Measurements from ENCODE around the gene CLMN. TPM values are rescaled to one million over a fixed set of nuclear protein-coding genes. Genes with fewer than 3 reads are reported as not detected.
"Not testable (repeated sequence)": the region's sequence is repeated elsewhere in the genome, so short reads cannot be mapped to it uniquely, and the experiment has no call there.

Gene CLMN
- polyA plus RNA-seq, 6 donors from 2014 or later: 4.9 to 23.8 (median 12.7) TPM

GRCh38 chr14:95294320-95294719 is 25.4 kb downstream of the CLMN start:
- DNase-seq (no peak), ATAC-seq (ENCODE audit: low read depth in 2 of 2) (no peak)
- Mint-ChIP-seq H3K4me1 (peaks cover 48 to 61% (median 57%) of the 10 kb centered on the region in 3 donors), H3K36me3 (peaks cover 21 to 22% of the 10 kb centered on the region in 2 donors), H3K27ac (peak overlapping the region in 1 of 6 donors; percentile 89), H3K4me3 (no peak overlapping the region), H3K9me3 (peaks cover 0 to 14% (median 4%) of the 10 kb centered on the region in 7 donors), H3K27me3 (no peaks in the 10 kb centered on the region)

DNA sequence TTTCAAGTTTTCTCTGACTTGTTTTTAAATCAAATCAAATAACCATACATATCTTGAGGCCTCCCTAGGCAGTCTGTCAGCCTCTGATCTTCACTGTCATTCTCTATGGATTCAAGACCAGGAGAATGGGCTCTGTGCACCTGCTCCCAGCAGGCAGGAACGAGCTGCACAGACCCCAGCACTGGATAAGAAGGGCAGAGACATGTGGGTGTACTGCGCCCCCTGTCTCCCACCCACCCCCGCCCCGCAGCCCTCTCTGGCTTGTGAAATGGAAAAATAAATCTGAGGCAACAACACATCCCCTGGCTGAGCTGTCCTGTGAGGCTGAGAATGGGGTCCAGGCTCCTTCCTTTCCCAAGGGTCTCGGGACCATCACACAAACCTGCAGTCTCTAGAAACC is 26.3 kb downstream of the CLMN start:
- ATAC-seq (ENCODE audit: low read depth in 2 of 2) (no peak), DNase-seq (no peak)
- H3K4me1 Mint-ChIP-seq: peaks cover 44 to 61% (median 54%) of the 10 kb centered on the region in 3 donors
- H3K9me3 Mint-ChIP-seq: peaks cover 0 to 18% (median 4%) of the 10 kb centered on the region in 7 donors
- H3K36me3 Mint-ChIP-seq: peaks cover 22 to 26% of the 10 kb centered on the region in 2 donors
- no peaks in the 10 kb centered on the region for H3K27me3 Mint-ChIP-seq
- H3K27ac Mint-ChIP-seq: peak overlapping the region in 2 of 6 donors; percentile 89
- no peak overlapping the region for H3K4me3 Mint-ChIP-seq

DNA sequence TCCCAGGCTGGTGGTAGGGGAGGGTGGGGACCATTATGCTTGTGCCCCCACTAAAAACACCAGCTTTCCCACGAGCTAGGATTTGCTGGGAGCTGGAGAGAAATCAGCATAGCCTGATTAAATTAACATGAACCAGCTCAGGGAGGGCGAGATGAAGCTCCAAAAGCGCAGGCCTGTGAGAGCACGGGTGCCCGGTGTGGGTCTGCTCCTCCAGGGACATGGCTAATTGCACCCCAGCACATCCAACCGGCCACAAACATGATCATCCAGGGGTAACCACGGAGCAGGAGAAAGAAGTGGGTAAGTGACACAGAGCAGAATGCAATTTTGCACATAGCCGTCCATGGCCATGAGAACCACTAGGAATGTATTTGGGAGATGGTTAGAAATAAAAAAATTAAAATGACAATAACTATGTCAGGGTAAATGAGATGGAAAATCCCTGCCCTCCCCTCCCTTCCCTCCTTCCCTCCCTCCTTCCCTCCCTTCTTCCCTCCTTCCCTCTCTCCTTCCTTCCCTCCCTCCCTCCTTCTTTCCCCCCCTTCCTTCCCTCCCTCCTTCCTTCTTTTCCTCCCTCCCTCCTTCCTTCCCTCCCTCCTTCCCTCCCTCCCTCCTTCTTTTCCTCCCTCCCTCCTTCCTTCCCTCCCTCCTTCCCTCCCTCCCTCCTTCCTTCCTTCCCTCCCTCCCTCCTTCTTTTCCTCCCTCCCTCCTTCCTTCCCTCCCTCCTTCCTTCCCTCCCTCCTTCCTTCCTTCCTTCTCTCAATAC is 26.9 kb downstream of the CLMN start:
- no peak for ATAC-seq (ENCODE audit: low read depth in 2 of 2)

DNA sequence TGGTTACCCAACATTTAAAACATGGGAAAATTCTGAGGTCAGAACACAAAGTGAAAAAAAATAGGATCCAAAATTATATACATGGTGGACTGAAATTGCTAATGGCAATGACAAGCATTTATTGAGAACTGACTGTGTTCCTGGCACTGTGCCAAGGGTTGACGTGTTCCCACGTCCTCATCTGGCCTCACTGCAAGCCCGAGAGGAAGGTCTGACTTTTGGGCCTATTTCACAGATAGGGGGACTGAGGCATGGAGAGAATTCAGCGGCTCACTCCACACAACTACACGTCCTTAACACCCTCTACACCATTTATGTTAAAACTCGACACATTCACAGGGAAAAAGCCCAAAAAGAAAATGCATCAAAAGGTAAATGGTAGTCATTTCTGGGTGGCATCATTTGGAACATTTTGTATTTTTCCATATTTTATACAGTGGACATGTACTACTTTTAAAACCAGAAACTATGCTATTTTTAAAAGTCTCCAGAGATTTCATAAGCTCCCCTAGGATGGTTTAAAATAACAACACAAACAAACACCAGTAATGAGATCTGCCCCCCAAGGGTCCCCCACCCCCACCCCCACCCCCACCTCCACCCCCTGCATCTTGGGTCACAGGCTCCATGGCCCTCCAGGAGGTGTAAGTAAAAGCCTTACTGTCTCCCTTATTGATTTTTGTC is 27.7 kb downstream of the CLMN start:
- peak overlapping the region in 4 of 6 donors; percentile 29 to 89 (median 59) for H3K27ac Mint-ChIP-seq
- peaks cover 22 to 24% of the 10 kb centered on the region in 2 donors for H3K36me3 Mint-ChIP-seq
- peaks cover 0 to 18% (median 4%) of the 10 kb centered on the region in 7 donors for H3K9me3 Mint-ChIP-seq
- peaks cover 31 to 47% (median 45%) of the 10 kb centered on the region in 3 donors for H3K4me1 Mint-ChIP-seq
- no peaks in the 10 kb centered on the region for H3K27me3 Mint-ChIP-seq
- DNase-seq (peak; percentile 14), ATAC-seq (ENCODE audit: low read depth in 2 of 2) (no peak)
- H3K4me3 Mint-ChIP-seq: peak overlapping the region in 2 of 8 donors; percentile 30 to 69

More for the DNA sequence above, 26.9 kb downstream of the CLMN start:
- DNase-seq: no peak
- H3K4me1 Mint-ChIP-seq: peaks cover 38 to 55% (median 48%) of the 10 kb centered on the region in 3 donors
- H3K27me3 Mint-ChIP-seq: no peaks in the 10 kb centered on the region
- peaks cover 0 to 18% (median 4%) of the 10 kb centered on the region in 7 donors for H3K9me3 Mint-ChIP-seq
- H3K4me3 Mint-ChIP-seq: peak overlapping the region in 2 of 8 donors; percentile 3 to 26
- peak overlapping the region in 4 of 6 donors; percentile 27 to 89 (median 82) for H3K27ac Mint-ChIP-seq
- peaks cover 22 to 29% of the 10 kb centered on the region in 2 donors for H3K36me3 Mint-ChIP-seq

DNA sequence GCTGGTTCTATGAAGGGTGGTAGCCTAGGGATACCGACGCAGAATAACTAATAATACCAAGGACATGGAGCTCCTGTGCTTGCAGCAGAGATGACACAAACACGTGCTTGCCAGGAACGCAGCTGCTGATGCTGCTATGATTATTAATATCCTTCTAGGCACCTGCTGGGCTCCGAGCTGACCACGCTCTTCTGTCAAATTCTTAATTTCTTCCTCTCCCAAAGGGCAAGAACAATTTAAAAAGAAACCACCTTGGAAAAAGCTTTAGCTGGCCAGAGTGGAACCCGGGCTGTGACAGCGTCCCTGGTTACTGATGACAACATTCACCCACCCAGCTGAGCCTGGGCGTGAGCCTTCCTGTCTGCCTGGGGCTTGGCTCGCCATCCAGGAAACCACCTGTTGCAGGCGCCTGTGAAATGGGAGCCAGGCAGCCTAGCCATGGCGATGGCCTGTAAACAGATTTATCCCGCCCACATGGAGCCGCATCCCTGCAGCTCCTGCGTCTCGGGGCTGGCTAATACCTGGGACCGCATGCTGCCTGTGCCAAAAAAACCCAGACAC is 28.8 kb downstream of the CLMN start:
- H3K27ac Mint-ChIP-seq: peak overlapping the region; percentile 21 to 92 (median 79)
- DNase-seq (peak; percentile 19), ATAC-seq (ENCODE audit: low read depth in 2 of 2) (peak; percentile 91)
- H3K9me3 Mint-ChIP-seq: peaks cover 0 to 11% (median 3%) of the 10 kb centered on the region in 7 donors
- peaks cover 13 to 21% of the 10 kb centered on the region in 2 donors for H3K36me3 Mint-ChIP-seq
- H3K27me3 Mint-ChIP-seq: no peaks in the 10 kb centered on the region
- peak overlapping the region in 7 of 8 donors; percentile 25 to 78 (median 47) for H3K4me3 Mint-ChIP-seq
- H3K4me1 Mint-ChIP-seq: peaks cover 32 to 45% (median 41%) of the 10 kb centered on the region in 3 donors

DNA sequence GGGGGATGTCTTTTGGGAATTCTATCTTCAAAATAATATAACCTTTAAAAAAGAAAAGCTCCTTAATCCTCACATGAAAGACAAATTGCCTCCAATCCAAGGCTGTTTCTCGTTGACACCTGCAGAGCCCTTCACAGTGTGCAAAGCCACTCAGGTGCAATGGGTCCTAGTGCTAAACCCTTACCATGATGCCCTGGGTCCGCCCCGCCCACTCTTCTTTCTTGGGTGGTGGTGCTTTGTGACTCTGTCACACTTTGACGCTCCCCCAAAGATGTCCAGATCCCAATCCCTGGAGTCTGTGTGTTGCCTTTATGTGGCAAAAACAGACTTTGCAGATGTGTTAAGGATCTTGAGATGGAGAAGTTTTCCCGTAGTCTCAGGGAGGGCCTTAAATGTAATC is 29.7 kb downstream of the CLMN start:
- Mint-ChIP-seq H3K9me3 (peaks cover 0 to 4% (median 0%) of the 10 kb centered on the region in 7 donors), H3K4me1 (peaks cover 29 to 41% (median 40%) of the 10 kb centered on the region in 3 donors), H3K36me3 (peaks cover 12% of the 10 kb centered on the region in 2 donors), H3K27me3 (no peaks in the 10 kb centered on the region), H3K4me3 (peak overlapping the region in 3 of 8 donors; percentile 3 to 47 (median 23)), H3K27ac (peak overlapping the region in 2 of 6 donors; percentile 4 to 89)
- DNase-seq: no peak
- ATAC-seq (ENCODE audit: low read depth in 2 of 2): no peak

DNA sequence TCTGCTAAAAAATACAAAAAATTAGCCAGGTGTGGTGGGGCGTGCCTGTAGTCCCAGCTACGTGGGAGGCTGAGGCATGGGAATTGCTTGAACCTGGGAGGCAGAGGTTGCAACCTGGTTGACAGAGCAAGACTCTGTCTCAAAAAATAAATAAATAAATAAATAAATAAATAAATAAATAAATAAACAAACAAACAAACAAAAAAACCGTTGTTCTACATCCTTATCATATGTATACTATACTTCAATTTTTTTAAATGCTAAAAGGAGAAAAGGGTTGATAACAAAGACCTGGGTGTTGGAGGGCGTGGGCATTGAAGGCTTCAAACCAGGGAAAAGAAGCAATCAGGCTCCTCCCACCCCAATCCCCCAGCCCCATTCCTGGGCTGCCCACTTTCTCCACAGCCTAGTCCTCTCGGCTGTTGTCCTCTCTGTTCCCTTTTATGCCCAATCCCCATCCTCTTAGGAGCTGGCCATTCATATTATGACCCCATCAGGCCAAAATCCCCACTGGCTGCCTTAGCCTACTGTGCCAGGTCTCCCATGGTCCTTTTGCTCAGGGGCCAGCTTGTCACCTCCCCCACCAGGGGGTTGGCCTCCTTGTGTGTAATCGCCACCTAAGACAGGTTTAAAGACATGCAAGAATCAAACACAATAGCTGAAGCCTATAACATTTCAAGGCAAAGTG is 30.2 kb downstream of the CLMN start:
- no peak for ATAC-seq (ENCODE audit: low read depth in 2 of 2)
- Mint-ChIP-seq H3K27ac (peak overlapping the region in 2 of 6 donors; percentile 4 to 89), H3K9me3 (peaks cover 0 to 4% (median 0%) of the 10 kb centered on the region in 7 donors), H3K4me3 (peak overlapping the region in 1 of 8 donors; percentile 3), H3K4me1 (peaks cover 29 to 40% (median 38%) of the 10 kb centered on the region in 3 donors), H3K36me3 (peaks cover 8 to 10% of the 10 kb centered on the region in 2 donors), H3K27me3 (no peaks in the 10 kb centered on the region)
- no peak for DNase-seq

DNA sequence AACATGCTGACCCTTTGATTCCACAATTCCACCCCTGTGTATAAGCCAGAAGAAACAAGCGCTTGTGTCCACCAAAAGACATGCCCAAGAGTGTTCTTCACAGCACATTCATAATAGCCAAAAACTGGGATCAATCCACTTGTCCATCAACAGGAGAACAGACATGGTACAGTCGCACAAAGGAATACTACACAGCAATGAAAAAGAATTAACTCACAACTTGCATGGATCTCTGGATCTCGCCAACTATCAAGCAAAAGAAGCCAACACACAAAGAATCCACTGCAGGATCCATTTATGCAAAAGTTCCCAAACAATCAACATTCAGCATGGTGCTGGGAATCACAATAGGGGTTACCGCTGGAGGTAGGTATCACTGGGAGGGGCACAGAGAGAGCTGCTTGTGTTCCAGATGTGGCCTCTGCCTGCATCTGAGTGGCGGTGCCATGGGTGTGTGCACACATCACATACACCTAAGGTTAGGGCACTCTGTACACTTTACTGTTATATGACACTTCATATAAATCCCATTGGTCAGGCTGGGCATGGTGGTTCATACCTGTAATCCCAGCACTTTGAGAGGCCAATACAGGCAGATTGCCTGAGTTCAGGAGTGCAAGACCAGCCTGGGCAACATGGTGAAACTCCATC is 30.9 kb downstream of the CLMN start:
- no peak for DNase-seq
- H3K9me3 Mint-ChIP-seq: peaks cover 0 to 4% (median 0%) of the 10 kb centered on the region in 7 donors
- H3K27me3 Mint-ChIP-seq: no peaks in the 10 kb centered on the region
- peaks cover 29 to 40% (median 31%) of the 10 kb centered on the region in 3 donors for H3K4me1 Mint-ChIP-seq
- ATAC-seq (ENCODE audit: low read depth in 2 of 2): no peak
- H3K4me3 Mint-ChIP-seq: no peak overlapping the region
- H3K36me3 Mint-ChIP-seq: peaks cover 8 to 10% of the 10 kb centered on the region in 2 donors
- H3K27ac Mint-ChIP-seq: no peak overlapping the region

DNA sequence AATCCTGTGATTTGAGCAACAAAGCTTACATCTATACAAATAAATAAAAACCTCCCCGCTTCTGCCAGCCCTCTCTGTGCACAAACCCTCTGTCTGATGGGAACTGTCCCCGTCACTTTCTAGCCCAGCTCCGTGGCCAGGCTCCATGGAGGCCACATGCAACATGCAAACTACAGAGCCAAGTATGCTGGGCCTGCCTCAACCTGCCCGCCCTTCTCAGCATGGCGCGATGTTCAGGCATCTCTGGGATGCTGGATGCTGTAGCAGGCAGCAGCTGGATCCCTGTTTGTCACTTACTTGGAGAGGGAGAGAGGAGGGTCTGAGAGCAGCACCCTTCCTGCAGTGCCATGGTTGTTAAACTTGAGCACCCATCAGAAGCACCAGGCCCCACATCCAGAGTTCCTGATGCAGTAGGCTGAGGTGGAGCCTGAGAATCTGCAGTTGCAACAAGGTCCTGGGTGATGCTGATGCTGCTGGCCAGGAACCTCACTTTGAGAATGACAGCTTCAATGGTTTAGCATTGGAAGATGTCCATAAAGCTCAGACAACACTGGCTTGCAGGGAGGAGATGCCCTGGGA is 32.4 kb downstream of the CLMN start:
- no peak for ATAC-seq (ENCODE audit: low read depth in 2 of 2)
- Mint-ChIP-seq H3K36me3 (peaks cover 8 to 10% of the 10 kb centered on the region in 2 donors), H3K27ac (no peak overlapping the region), H3K9me3 (peaks cover 0 to 4% (median 0%) of the 10 kb centered on the region in 7 donors), H3K27me3 (no peaks in the 10 kb centered on the region), H3K4me1 (peaks cover 25 to 32% (median 29%) of the 10 kb centered on the region in 3 donors), H3K4me3 (no peak overlapping the region)
- DNase-seq: no peak

DNA sequence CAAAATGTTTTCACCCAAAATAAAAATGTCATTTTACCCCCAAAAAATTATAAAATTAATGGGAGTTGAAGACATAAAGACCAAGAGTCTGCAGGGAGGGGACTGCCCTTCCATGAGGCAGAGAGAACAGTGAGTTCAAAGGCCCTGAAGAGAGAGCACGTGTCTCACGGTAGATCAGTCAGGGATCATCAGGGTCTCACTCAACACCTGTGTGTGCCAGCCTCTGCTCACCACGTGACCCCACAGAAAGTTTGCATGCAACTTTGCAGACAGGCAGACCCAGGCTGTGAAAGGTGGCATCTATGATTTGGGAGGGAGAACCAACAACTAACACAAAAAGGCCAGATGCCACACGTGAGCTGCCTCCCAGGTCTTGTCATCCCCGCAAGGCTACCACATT is 33.1 kb downstream of the CLMN start:
- Mint-ChIP-seq H3K27me3 (no peaks in the 10 kb centered on the region), H3K9me3 (peaks cover 0 to 4% (median 0%) of the 10 kb centered on the region in 7 donors), H3K4me1 (peaks cover 24 to 33% (median 25%) of the 10 kb centered on the region in 3 donors), H3K27ac (peak overlapping the region in 1 of 6 donors; percentile 14), H3K4me3 (peak overlapping the region in 1 of 8 donors; percentile 32), H3K36me3 (peaks cover 8 to 10% of the 10 kb centered on the region in 2 donors)
- DNase-seq: no peak
- peak in 1 of 2 donors; percentile 34 for ATAC-seq (ENCODE audit: low read depth in 2 of 2)

GRCh38 chr14:95285566-95285965 is 34.1 kb downstream of the CLMN start:
- peaks cover 14 to 22% (median 17%) of the 10 kb centered on the region in 3 donors for H3K4me1 Mint-ChIP-seq
- peaks cover 0 to 4% (median 0%) of the 10 kb centered on the region in 7 donors for H3K9me3 Mint-ChIP-seq
- H3K4me3 Mint-ChIP-seq: no peak overlapping the region
- peak overlapping the region in 1 of 6 donors; percentile 74 for H3K27ac Mint-ChIP-seq
- ATAC-seq (ENCODE audit: low read depth in 2 of 2) (no peak), DNase-seq (no peak)
- H3K27me3 Mint-ChIP-seq: no peaks in the 10 kb centered on the region
- H3K36me3 Mint-ChIP-seq: peaks cover 8 to 10% of the 10 kb centered on the region in 2 donors

DNA sequence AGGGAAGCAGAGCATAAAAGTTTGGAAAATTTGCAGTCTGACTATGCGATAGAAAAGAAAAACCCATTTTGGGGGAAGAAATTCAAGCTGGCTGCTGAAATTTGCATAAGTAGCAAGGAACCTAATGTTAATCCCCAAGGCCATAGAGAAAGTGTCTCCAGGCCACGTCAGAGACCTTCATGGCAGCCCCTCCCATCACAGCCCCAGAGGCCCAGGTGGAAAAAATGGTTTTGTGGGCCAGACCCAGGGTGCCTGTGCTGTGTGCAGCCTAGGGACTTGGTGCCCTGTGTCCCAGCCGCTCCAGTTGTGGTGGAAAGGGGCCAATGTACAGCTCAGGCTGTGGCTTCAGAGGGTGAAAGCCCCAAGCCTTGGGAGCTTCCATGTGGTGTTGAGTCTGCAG is 35.9 kb downstream of the CLMN start:
- H3K4me3 Mint-ChIP-seq; H3K9me3 Mint-ChIP-seq; ATAC-seq (ENCODE audit: low read depth in 2 of 2): not testable (repeated sequence)

More for the DNA sequence above, 35.9 kb downstream of the CLMN start:
- H3K4me1 Mint-ChIP-seq: peaks cover 6 to 17% (median 8%) of the 10 kb centered on the region in 3 donors
- not testable (repeated sequence) for DNase-seq, H3K36me3 Mint-ChIP-seq, H3K27ac Mint-ChIP-seq, H3K27me3 Mint-ChIP-seq
